Psoas muscle (tissue), 8 donors: ENCODE measurements around the gene VIPR2. TPM values are rescaled to one million over a fixed set of nuclear protein-coding genes. Genes with fewer than 3 reads are reported as not detected.

Source experiments
- ATAC-seq, 4 donors: fragments of 200-7000 bp; cut with Tn5 transposase; one replicate each; pipeline ENCODE4 v1.9.1; 2020; ENCODE audit warnings: moderate library complexity in 3 of 4, mild to moderate bottlenecking in 2 of 4
- DNase-seq, 2 donors: peaks; one replicate each; pipeline ENCODE4 v3.0.0-alpha.2; 2020
- H3K27ac ChIP-seq: fragments of 200-600 bp; one replicate; pipeline ENCODE4 v1.8.0; 2022
- H3K27me3 ChIP-seq, 3 donors: fragments of 200-600 bp in 1 of 3; one replicate each; pipeline versions ENCODE4 v1.6.1 to v1.8.0; 2013 to 2022; ENCODE audit warnings: low read length in 2 of 3, mild to moderate bottlenecking in 2 of 3, moderate library complexity in 1 of 3; ENCODE audit not compliant: insufficient read depth in 3 of 3
- H3K36me3 ChIP-seq, 2 donors: fragments of 200-600 bp in 1 of 2; one replicate each; pipeline versions ENCODE4 v1.6.1 to v1.8.0; 2013 to 2022; ENCODE audit warnings: low read depth in 1 of 2, mild to moderate bottlenecking in 1 of 2, moderate library complexity in 1 of 2; ENCODE audit not compliant: insufficient read depth in 1 of 2
- H3K4me1 ChIP-seq: fragments of 200-600 bp; one replicate; pipeline ENCODE4 v1.8.0; 2022
- H3K4me3 ChIP-seq: fragments of 200-600 bp; one replicate; pipeline ENCODE4 v1.8.0; 2022; ENCODE audit warnings: mild to moderate bottlenecking
- H3K9me3 ChIP-seq: fragments of 200-600 bp; one replicate; pipeline ENCODE4 v1.8.0; 2022
- WGBS, 3 donors: extraction: QIAGEN DNeasy Blood & Tissue Kit; methylation state at CpG; one replicate each; pipeline versions ENCODE4 v1.1.6 to v1.1.7; 2013; 5-methylcytosine and 5-hydroxymethylcytosine counted together
- intact Hi-C, 2 donors: fragments of 100-400 bp; cut with DNase I; formaldehyde crosslinking; loops; one replicate each; pipeline versions ENCODE4 v1.11.0 to v1.14.2; 2022
- polyA plus RNA-seq, 3 donors: library from polyadenylated mRNA; stranded (reverse); fragments of 200-250 nt; gene quantifications; one replicate each; pipeline ENCODE4 v1.2.3, GENCODE V29; 2013
- total RNA-seq, 4 donors: library from RNA; stranded (reverse); fragmentation: NEBNext Ultra II Directional in 2 of 4; extraction: Animal tissue kit (Norgen Biotek cat#: 25700) in 2 of 4; gene quantifications; one replicate each; pipeline versions ENCODE4 v1.2.1 to v1.2.4, GENCODE V29; 2021 to 2023
- TF ChIP-seq, protein P1 (sequence below): fragments of 200-600 bp; IDR thresholded peaks from one replicate; pipeline ENCODE4 v1.8.0; 2022; ENCODE audit warnings: antibody characterized with exemption
- donor health status: healthy with polysubstance abuse.
- donor health status: DM: no; HTN: no; CAD: no; lungs with moderate emphysema.
- donor health status: Bipolar disorder and iron deficiency.
- donor health status: healthy.
- donor health status: DM: yes; HTN: yes; CAD: no.
- donor health status: DM: no; HTN: no; CAD: no.
- donor health status: DM: no; HTN: no; CAD: no.
- donor health status: DM: yes; HTN: yes; CAD: no.

The VIPR2 gene
- total and polyA plus RNA-seq, 7 donors: 0.60 to 3.6 (median 2.4) TPM

DNA sequence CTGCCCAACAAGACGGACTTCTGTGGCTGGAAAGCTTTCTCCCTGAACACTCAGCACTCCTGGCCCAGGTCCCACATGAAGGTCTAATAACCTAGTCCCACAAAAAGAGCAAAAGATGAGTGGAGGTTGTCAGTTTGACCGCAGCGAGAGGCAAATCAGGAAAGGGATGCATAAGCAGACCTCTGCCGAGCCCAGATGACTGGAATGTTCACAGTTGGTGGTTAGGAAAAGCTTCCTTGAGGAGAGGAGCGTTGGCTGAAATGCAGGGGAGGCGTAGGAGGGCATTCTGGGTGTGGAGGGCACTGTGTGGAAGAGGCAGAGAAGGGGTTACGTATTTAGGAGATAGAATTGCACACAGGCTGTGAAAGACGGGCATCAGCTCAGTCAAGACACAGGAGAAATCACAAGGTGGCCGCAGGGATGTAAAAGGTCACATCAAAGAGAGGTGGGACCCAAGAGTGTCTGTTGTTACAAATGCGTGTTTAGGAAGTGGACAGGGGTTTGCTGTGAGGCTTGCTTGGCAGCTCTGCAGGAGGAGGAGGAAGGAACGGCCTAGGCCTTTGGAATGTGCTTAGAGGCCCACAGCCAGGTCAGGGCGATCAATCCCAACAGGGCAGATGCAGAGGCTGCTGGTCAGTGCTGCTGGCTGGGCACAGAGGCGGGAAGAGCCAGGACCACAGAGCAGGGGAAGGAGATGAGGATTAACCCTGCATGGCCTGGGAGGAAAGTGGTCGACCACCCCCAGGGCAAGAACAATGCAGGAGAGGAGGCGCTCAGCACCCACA lies 133.5 kb downstream of the VIPR2 start:
- H3K36me3 ChIP-seq: no peaks in the 10 kb centered on the region
- DNase-seq (no peak), ATAC-seq (no peak)
- no peak overlapping the region for H3K4me3 ChIP-seq
- intact Hi-C loops: no loop called here
- TF ChIP-seq, protein P1, sequence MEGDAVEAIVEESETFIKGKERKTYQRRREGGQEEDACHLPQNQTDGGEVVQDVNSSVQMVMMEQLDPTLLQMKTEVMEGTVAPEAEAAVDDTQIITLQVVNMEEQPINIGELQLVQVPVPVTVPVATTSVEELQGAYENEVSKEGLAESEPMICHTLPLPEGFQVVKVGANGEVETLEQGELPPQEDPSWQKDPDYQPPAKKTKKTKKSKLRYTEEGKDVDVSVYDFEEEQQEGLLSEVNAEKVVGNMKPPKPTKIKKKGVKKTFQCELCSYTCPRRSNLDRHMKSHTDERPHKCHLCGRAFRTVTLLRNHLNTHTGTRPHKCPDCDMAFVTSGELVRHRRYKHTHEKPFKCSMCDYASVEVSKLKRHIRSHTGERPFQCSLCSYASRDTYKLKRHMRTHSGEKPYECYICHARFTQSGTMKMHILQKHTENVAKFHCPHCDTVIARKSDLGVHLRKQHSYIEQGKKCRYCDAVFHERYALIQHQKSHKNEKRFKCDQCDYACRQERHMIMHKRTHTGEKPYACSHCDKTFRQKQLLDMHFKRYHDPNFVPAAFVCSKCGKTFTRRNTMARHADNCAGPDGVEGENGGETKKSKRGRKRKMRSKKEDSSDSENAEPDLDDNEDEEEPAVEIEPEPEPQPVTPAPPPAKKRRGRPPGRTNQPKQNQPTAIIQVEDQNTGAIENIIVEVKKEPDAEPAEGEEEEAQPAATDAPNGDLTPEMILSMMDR: no peak
- H3K27me3 ChIP-seq: peaks cover 0 to 3% (median 0%) of the 10 kb centered on the region in 3 donors
- WGBS, 3 donors: 51 to 70% (median 51%) methylated on average over 15 of the region's 15 CpGs
- no peaks in the 10 kb centered on the region for H3K9me3 ChIP-seq
- H3K27ac ChIP-seq: no peak overlapping the region
- H3K4me1 ChIP-seq: peaks cover 29% of the 10 kb centered on the region

DNA sequence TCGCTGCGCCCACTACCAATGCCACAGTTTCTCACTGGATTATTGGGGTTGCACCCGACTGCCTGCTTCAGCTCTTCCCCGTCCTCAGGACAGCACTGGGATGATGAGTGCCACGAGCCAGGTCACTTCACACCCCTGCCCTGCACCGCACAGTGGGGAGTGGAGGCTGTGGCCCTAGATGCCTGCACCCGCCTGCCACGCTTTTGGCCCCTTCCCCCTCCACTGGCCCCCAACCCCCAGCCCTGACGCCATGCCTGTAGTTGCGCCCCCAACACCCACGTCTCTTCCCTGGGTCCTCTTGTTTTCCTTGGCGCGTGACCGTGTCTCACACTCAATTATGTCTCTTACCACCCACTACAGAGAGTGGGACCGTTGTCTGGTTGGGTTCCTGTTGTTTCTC lies 134.3 kb downstream of the VIPR2 start:
- Histone ChIP-seq H3K9me3 (no peaks in the 10 kb centered on the region), H3K4me3 (no peak overlapping the region), H3K27me3 (peaks cover 0 to 3% (median 0%) of the 10 kb centered on the region in 3 donors), H3K36me3 (no peaks in the 10 kb centered on the region), H3K27ac (no peak overlapping the region), H3K4me1 (peaks cover 27% of the 10 kb centered on the region)
- 61 to 78% (median 73%) methylated on average over 15 of the region's 15 CpGs for WGBS, 3 donors
- no peak for ATAC-seq
- no peak for DNase-seq
- TF ChIP-seq, protein P1: no peak
- intact Hi-C loops: no loop called here

DNA sequence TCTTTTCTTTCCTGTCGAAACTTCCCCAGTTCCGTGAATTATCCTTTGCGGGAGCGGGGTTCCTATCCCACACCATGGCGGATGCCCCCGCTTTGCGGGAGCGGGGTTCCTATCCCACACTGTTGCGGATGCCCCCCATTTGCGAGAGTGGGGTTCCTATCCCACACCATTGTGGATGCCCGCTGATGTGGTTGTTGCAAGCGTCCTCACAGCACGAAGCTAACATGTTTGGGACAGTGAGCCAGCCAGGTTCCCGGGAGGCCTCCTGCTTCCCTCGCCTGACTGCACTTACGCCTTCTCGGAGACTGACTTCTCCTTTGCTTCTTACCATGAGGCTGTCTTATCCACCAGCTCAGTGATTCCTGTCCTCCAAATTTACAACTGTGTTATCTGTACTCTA lies 134.7 kb downstream of the VIPR2 start:
- peaks cover 23% of the 10 kb centered on the region for H3K4me1 ChIP-seq
- H3K4me3 ChIP-seq: no peak overlapping the region
- H3K9me3 ChIP-seq: no peaks in the 10 kb centered on the region
- H3K27me3 ChIP-seq: peaks cover 0 to 3% (median 0%) of the 10 kb centered on the region in 3 donors
- H3K27ac ChIP-seq: no peak overlapping the region
- TF ChIP-seq, protein P1: no peak
- 55 to 71% (median 69%) methylated on average over 17 of the region's 17 CpGs for WGBS, 3 donors
- ATAC-seq (no peak), DNase-seq (no peak)
- intact Hi-C loops: no loop called here
- H3K36me3 ChIP-seq: no peaks in the 10 kb centered on the region

DNA sequence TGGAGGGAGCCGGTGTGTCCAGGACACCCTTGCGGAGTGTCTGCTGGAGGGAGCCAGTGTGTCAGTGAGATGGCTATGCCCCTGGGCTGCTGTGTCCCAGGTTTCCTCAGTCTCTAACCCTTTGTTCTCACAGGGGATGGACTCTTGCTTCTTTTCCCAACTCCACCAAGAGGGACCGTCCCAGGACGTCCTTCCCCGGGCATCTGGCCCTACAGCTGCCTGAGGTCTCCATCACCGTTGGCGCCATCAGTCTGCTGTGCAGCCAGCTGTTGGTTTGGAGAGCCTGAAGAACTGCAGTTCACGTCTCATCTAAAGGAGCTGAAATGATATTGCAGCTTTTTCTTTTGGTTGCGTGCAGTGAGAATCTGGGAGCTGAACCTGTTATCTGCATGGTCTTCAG lies 136.2 kb downstream of the VIPR2 start:
- Histone ChIP-seq H3K4me1 (peaks cover 14% of the 10 kb centered on the region), H3K27me3 (peaks cover 0 to 3% (median 0%) of the 10 kb centered on the region in 3 donors), H3K27ac (no peak overlapping the region), H3K36me3 (no peaks in the 10 kb centered on the region), H3K9me3 (no peaks in the 10 kb centered on the region), H3K4me3 (no peak overlapping the region)
- TF ChIP-seq, protein P1: no peak
- no peak for DNase-seq
- WGBS, 3 donors: 56 to 66% (median 65%) methylated on average over 9 of the region's 9 CpGs
- no peak for ATAC-seq
- intact Hi-C loops: no loop called here

DNA sequence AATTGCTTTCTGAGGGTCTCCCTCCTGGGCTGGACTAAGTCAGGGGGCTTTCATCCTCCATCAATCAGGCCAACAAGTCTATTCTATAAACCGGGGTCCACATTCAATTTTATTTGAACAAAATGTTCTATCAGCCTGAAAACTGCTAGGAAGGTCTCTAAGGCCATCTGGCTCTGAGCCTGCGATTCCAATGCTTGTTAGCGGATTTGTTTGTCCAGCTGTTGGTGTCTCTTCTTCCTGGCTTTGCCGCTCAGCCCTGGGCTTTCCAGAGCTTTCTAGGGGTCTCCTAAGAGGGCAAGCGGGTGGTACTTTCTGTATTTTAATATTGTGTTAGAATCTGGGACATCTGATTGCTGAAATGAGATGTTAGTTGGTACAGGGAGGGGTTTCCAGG lies 136.7 kb downstream of the VIPR2 start:
- ATAC-seq (no peak), DNase-seq (no peak)
- TF ChIP-seq, protein P1: no peak
- no peaks in the 10 kb centered on the region for H3K9me3 ChIP-seq
- no peak overlapping the region for H3K4me3 ChIP-seq
- H3K4me1 ChIP-seq: peaks cover 14% of the 10 kb centered on the region
- peaks cover 0 to 3% (median 0%) of the 10 kb centered on the region in 3 donors for H3K27me3 ChIP-seq
- H3K36me3 ChIP-seq: no peaks in the 10 kb centered on the region
- WGBS, 3 donors: 26 to 46% (median 36%) methylated on average over 5 of the region's 5 CpGs
- no peak overlapping the region for H3K27ac ChIP-seq
- intact Hi-C loops: no loop called here
